Activated T-cell treated with anti-CD3 and anti-CD28 coated beads, Interleukin-2, amount 50 U/mL, for 1 hour (primary cell): Measurements from ENCODE around the gene RNPEP.
"Not testable (repeated sequence)": the region's sequence is repeated elsewhere in the genome, so short reads cannot be mapped to it uniquely, and the experiment has no call there.

Experiments used
- DNase-seq: peaks from one replicate; pipeline ENCODE4 v3.0.0-alpha.2; 2020

RNPEP gene

DNA sequence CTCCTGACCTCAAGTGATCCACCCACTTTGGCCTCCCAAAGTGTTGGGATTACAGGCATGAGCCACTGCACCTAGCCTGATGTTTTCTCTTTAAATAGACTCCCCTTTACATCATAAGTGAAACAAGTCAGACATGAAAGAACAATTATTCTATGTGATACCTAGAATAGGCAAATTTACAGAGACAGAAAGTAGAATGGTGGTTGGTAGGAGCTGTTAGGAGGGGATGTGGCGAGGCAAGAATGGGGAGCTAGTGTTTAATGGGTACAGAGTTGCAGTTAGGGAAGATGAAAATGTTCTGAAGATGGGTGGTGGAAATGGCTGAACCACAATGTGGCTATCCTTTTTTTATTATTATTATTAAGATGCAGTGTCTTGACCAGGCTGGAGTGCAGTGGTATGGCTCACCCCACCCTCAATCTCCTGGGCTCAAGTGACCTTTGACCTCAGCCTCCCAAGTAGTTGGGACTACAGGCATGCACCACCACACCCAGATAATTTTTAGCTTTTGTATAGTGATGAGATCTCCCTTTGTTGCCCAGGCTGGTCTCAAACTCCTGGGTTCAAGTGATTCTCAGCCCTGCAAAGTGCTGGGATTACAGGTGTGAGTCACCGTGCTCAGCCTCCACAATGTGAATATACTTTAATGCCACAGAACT, 56.4 kb downstream of the RNPEP start:
- no peak for DNase-seq

DNA sequence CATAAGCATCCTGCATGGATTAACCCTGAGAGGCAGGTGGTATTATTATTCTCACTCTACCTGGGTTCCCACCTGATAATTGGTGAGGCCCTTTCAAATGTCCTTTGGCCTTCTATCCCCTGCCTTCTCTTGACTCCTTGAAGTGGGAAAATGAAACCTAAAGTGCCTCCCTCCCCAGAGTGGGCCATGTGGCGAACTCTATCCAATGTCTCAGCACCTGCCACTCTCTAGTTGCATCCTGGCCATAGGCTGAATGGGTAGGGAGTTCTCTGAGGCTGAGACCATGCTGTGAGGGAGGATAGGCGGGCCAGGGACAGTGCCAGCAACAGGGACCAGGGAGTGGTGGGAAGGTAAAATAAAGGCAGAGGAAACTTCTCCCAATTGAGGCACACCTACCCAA, 63.3 kb downstream of the RNPEP start:
- DNase-seq = no peak

GRCh38 chr1:202046227-202046626, 63.8 kb downstream of the RNPEP start:
- no peak for DNase-seq

GRCh38 chr1:202046748-202047708, 64.6 kb downstream of the RNPEP start:
- DNase-seq = no peak

DNA sequence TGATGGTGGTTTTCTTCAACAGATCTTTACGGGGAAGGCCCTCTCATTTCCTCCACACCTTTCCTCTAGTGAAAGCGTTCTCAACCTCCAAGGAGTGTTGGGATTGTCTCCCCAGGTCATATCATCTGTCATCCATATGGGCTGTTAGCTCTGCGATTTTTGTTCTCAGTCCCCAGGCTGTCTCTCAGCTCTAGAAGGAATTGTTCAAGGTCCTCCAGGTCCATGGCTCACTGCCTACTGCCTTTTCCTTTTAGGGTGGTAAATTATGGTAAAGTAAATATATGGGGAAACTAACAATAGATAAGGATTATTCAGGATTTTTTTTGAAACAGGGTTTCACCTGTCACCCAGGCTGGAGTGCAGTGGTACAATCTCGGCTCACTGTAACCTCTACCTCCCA, 65.5 kb downstream of the RNPEP start:
- DNase-seq = no peak

DNA sequence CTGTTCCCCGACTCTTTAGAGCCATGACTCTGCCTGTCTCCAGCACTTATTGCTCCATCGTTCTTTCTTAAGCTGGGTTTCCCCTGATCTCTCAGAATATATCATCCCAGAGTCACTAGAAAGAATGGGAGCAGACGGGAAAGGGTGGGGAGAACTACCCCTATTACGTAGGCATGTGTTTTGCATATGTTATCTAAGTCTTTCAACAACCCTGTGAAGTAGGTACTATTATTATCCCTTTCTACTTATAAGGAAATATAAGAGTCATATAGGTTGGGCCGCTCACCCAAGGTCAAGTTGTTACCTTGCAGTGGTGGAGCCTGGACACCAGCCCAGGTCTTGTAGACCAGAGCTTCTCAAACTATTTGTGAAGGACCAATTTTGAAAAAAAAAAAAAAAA, 66.7 kb downstream of the RNPEP start:
- no peak for DNase-seq

- DNase-seq = no peak
Observed at GRCh38 chr1:202054094-202054493, 71.6 kb downstream of the RNPEP start.

DNA sequence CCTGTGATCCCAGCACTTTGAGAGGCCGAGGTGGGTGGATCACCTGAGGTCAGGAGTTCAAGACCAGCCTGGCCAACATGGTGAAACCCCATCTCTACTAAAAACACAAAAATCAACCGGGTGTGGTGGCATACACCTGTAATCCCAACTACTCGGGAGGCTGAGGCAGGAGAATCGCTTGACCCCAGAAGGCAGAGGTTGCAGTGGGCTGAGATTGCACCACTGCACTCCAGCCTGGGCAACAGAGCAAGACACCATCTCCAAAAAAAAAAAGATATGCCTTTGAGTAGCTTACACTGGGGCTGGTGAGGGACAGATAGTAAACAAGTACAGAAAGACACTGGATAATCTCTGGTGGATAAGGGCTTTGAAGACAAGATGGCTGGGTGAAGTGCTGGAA, 72.2 kb downstream of the RNPEP start:
- DNase-seq = not testable (repeated sequence)
